Measurements from ENCODE around the gene TEX19. TPM values are rescaled to one million over a fixed set of nuclear protein-coding genes. Genes with fewer than 3 reads are reported as not detected.

Gene TEX19
- total RNA-seq, 6 experiments from 2014 or later: 0.10 to 0.14 TPM; not detected in 4

- no peak for DNase-seq
Observed at GRCh38 chr17:82348866-82349265, 10.2 kb upstream of the TEX19 start.

GRCh38 chr17:82349287-82349701 lies 9.8 kb upstream of the TEX19 start:
- peak overlapping the region; percentile 58 for H3K4me3 Mint-ChIP-seq
- H3K36me3 Mint-ChIP-seq (ENCODE audit: low read depth): no peaks in the 10 kb centered on the region
- H3K9me3 Mint-ChIP-seq: no peaks in the 10 kb centered on the region
- no peak for TF ChIP-seq CTCF (IDR thresholded peaks at IDR 0.05)
- no peak for DNase-seq
- H3K27ac Mint-ChIP-seq: no peak overlapping the region
- H3K27me3 Mint-ChIP-seq (ENCODE audit: insufficient read depth): peaks cover 21% of the 10 kb centered on the region
- H3K4me1 Mint-ChIP-seq (ENCODE audit: low read depth): peaks cover 15% of the 10 kb centered on the region

More at GRCh38 chr17:82348866-82349265, 10.2 kb upstream of the TEX19 start:
- Mint-ChIP-seq H3K4me3 (peak overlapping the region; percentile 58; the same call in 1 of the 2 replicates), H3K9me3 (no peaks in the 10 kb centered on the region), H3K27me3 (ENCODE audit: insufficient read depth) (peaks cover 21% of the 10 kb centered on the region), H3K4me1 (ENCODE audit: low read depth) (peaks cover 15% of the 10 kb centered on the region), H3K27ac (no peak overlapping the region), H3K36me3 (ENCODE audit: low read depth) (no peaks in the 10 kb centered on the region)
- no peak for TF ChIP-seq CTCF (IDR thresholded peaks at IDR 0.05)

- Mint-ChIP-seq H3K4me1 (ENCODE audit: low read depth) (peaks cover 15% of the 10 kb centered on the region), H3K4me3 (no peak overlapping the region), H3K36me3 (ENCODE audit: low read depth) (no peaks in the 10 kb centered on the region), H3K9me3 (no peaks in the 10 kb centered on the region), H3K27ac (no peak overlapping the region), H3K27me3 (ENCODE audit: insufficient read depth) (peaks cover 21% of the 10 kb centered on the region)
- peak; percentile 23 for DNase-seq
- peak; percentile 54; the same call in 1 of the 2 replicates for TF ChIP-seq CTCF (IDR thresholded peaks at IDR 0.05)
Observed at GRCh38 chr17:82350182-82351030, 8.6 kb upstream of the TEX19 start.

- TF ChIP-seq CTCF (IDR thresholded peaks at IDR 0.05): no peak
- Mint-ChIP-seq H3K4me1 (ENCODE audit: low read depth) (peaks cover 15% of the 10 kb centered on the region), H3K4me3 (no peak overlapping the region), H3K9me3 (no peaks in the 10 kb centered on the region), H3K36me3 (ENCODE audit: low read depth) (no peaks in the 10 kb centered on the region), H3K27ac (no peak overlapping the region), H3K27me3 (ENCODE audit: insufficient read depth) (peaks cover 19% of the 10 kb centered on the region)
- DNase-seq: no peak
Observed at GRCh38 chr17:82351254-82351712, 7.8 kb upstream of the TEX19 start.

GRCh38 chr17:82351713-82352488 lies 7.1 kb upstream of the TEX19 start:
- Mint-ChIP-seq H3K9me3 (no peaks in the 10 kb centered on the region), H3K36me3 (ENCODE audit: low read depth) (no peaks in the 10 kb centered on the region), H3K27me3 (ENCODE audit: insufficient read depth) (peaks cover 20% of the 10 kb centered on the region), H3K4me1 (ENCODE audit: low read depth) (peaks cover 15% of the 10 kb centered on the region), H3K27ac (no peak overlapping the region), H3K4me3 (no peak overlapping the region)
- peak; percentile 100 for TF ChIP-seq CTCF (IDR thresholded peaks at IDR 0.05)
- DNase-seq: peak; percentile 76

Measured in HFFc6 (cell line).